Endothelial cell of umbilical vein (primary cell): ENCODE data around the gene ZNF93.

Experiments used
- EZH2 ChIP-seq: IDR thresholded peaks from 2 replicates; pipeline ENCODE4 v1.6.1; 2012; ENCODE audit warnings: borderline replicate concordance, low read depth, mild to moderate bottlenecking, moderate library complexity, low read length, inconsistent platforms; ENCODE audit not compliant: severe bottlenecking
- FOS ChIP-seq: IDR thresholded peaks from 2 replicates; pipeline ENCODE4 v1.6.1; 2011; ENCODE audit warnings: mild to moderate bottlenecking, low read length, moderate library complexity, borderline replicate concordance; ENCODE audit not compliant: insufficient read depth
- JUN ChIP-seq: IDR thresholded peaks from 2 replicates; pipeline ENCODE4 v1.6.1; 2011; ENCODE audit warnings: borderline replicate concordance, low read depth; ENCODE audit not compliant: insufficient read length, insufficient read depth
- MYC ChIP-seq: IDR thresholded peaks from one replicate; pipeline ENCODE4 v1.6.1; 2011; ENCODE audit warnings: mild to moderate bottlenecking, low read depth, low read length
- POLR2A ChIP-seq: IDR thresholded peaks from 2 replicates; pipeline ENCODE4 v1.6.1; 2012; ENCODE audit warnings: low read depth, mild to moderate bottlenecking, control low read depth, low read length
- POLR2AphosphoS5 ChIP-seq: IDR thresholded peaks from 2 replicates; pipeline ENCODE4 v1.6.1; 2012; ENCODE audit warnings: low read depth, mild to moderate bottlenecking, control low read depth, low read length, moderate library complexity; ENCODE audit not compliant: insufficient read depth
- TF ChIP-seq, protein P1 (sequence below), 2 donors: IDR thresholded peaks; 1 replicate in 1 of 2; 2 replicates in 1 of 2; pipeline ENCODE4 v1.5.1; 2011; ENCODE audit warnings: low read length in 2 of 2, mild to moderate bottlenecking in 2 of 2, moderate library complexity in 2 of 2, control low read depth in 1 of 2, inconsistent platforms in 1 of 2, low read depth in 1 of 2; ENCODE audit not compliant: insufficient read depth in 1 of 2; ENCODE audit errors: extremely low read depth in 1 of 2

DNA sequence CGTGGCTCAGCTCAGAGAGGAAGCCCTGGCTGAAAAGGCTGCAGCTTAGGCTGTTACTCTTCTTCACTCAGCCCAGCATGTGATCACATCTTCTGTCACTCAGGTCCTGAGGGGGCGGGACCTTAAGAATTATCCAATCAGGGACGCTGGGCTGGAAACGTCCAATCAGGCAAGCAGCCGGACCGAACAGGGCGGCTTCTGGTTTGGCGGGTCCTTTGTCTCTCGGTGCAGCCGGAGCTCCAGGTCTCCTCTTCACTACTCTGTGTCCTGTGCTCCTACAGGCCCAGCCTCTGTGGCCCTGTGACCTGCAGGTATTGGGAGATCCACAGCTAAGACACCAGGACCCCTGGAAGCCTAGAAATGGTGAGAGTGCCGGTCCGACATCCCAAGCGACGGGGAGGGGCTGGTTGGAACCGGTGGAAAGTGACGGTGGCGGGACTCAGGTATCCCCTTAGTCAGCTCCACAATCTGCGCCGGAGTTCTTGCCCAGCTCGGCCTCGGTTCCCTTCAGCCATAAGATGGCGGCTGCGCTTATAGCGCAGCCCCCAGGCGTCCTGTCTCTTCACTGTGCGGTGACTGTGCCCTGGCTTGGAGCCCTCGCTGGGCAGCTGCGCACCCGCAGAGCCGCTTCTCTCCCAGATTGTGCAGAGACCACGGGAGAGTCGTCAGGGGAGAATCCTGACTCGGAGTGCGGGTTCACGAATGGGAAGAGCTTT lies at the start of gene ZNF93:
- TF ChIP-seq, protein P1, sequence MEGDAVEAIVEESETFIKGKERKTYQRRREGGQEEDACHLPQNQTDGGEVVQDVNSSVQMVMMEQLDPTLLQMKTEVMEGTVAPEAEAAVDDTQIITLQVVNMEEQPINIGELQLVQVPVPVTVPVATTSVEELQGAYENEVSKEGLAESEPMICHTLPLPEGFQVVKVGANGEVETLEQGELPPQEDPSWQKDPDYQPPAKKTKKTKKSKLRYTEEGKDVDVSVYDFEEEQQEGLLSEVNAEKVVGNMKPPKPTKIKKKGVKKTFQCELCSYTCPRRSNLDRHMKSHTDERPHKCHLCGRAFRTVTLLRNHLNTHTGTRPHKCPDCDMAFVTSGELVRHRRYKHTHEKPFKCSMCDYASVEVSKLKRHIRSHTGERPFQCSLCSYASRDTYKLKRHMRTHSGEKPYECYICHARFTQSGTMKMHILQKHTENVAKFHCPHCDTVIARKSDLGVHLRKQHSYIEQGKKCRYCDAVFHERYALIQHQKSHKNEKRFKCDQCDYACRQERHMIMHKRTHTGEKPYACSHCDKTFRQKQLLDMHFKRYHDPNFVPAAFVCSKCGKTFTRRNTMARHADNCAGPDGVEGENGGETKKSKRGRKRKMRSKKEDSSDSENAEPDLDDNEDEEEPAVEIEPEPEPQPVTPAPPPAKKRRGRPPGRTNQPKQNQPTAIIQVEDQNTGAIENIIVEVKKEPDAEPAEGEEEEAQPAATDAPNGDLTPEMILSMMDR (IDR thresholded peaks at IDR 0.05; ENCODE audit: extremely low read depth in 1 of 2, insufficient read depth in 1 of 2, low read depth in 1 of 2, low read length in 2 of 2): no peak
- TF ChIP-seq EZH2: no peak
- TF ChIP-seq JUN: no peak
- TF ChIP-seq FOS: no peak
- TF ChIP-seq POLR2AphosphoS5: peak; percentile 29
- TF ChIP-seq POLR2A: no peak
- no peak for TF ChIP-seq MYC
